Measurements from ENCODE around the gene GOSR2.

Gene GOSR2

DNA sequence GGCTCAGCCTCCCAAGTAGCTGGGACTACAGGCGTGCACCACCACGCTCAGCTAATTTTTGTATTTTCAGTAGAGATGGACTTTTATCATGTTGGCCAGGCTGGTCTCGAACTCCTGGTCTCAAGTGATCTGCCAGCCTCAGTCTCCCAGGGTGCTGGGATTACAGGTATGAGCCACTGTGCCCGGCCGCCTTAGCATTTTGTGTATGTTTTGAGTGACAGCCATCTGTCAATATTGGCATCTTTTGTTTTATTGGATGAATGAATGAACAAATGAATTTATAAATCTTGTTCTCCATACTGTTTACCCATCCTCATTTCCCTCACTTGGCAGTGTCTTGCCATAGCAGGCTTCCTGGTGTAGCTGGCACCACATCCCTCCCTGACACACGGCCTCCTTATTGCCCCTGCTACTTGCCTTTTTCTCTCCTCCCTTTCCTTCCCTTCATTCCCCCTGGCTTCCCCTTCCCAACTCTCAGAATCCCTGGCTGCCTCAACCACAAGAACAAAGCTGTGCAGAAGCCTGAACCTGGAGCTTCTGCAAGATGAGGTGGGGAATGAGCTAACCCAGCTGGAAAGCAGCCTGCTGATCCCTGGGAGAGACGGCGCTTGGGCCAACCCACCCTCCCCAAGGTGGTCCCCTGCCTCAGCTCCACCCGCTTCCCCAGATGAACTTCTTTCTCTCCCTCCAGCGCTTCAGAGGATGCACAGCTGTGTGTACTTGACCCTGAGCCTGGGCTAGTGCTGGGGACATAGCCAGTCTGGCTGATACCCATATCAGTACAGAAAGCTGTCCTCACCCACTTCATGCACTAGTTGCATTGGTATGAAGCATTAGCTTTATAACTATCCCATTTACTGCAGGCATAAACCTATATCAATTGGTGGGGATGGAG, 37.3 kb upstream of the GOSR2 start:
- TF ChIP-seq, protein P1, sequence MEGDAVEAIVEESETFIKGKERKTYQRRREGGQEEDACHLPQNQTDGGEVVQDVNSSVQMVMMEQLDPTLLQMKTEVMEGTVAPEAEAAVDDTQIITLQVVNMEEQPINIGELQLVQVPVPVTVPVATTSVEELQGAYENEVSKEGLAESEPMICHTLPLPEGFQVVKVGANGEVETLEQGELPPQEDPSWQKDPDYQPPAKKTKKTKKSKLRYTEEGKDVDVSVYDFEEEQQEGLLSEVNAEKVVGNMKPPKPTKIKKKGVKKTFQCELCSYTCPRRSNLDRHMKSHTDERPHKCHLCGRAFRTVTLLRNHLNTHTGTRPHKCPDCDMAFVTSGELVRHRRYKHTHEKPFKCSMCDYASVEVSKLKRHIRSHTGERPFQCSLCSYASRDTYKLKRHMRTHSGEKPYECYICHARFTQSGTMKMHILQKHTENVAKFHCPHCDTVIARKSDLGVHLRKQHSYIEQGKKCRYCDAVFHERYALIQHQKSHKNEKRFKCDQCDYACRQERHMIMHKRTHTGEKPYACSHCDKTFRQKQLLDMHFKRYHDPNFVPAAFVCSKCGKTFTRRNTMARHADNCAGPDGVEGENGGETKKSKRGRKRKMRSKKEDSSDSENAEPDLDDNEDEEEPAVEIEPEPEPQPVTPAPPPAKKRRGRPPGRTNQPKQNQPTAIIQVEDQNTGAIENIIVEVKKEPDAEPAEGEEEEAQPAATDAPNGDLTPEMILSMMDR (IDR thresholded peaks at IDR 0.05; ENCODE audit: borderline replicate concordance, insufficient read depth, low read depth, low read length) = no peak
- no peak overlapping the region for H3K4me3 ChIP-seq (ENCODE audit: low read depth, low read length)

DNA sequence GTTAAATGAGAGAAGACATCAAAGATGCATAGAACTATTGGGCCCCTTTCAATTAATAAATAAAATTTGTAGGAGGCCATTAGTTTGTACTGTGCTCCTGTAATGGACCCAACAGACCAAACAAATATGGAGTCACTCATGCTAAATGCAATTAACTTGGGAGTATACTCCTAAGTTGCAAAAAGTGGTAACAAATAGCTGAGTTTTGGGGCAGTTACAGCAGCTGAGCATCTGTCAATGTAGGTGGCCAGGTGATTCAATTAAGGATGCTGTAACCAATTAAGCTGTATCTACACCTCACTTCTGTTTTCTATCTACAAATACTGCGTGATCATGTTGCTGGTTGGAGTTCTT, 36.7 kb upstream of the GOSR2 start:
- TF ChIP-seq, protein P1 (IDR thresholded peaks at IDR 0.05; ENCODE audit: borderline replicate concordance, insufficient read depth, low read depth, low read length) = no peak

DNA sequence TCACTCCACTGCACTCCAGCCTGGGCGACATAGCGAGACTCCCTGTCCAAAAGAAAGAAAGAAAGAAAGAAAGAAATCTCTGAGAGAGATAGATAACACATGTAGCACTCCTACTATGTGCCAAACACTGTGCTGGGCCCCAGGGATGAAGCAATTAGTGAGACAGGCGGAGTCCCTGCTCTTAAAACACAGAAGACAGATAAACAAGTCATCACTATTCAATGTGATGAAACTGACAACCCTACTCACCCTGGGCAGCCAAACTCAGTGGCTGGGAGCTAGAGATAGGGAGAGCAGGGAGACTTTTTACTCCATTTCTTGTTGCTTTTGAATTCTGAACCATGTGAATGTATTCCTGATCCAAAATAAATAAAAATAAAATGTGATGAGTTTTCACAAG, 35.2 kb upstream of the GOSR2 start:
- H3K4me3 ChIP-seq (ENCODE audit: low read depth, low read length) = no peak overlapping the region
- TF ChIP-seq, protein P1 (IDR thresholded peaks at IDR 0.05; ENCODE audit: borderline replicate concordance, insufficient read depth, low read depth, low read length) = no peak

More for the DNA sequence above, 36.7 kb upstream of the GOSR2 start:
- H3K4me3 ChIP-seq (ENCODE audit: low read depth, low read length) = no peak overlapping the region

GRCh38 chr17:46888727-46889126, 34.2 kb upstream of the GOSR2 start:
- H3K4me3 ChIP-seq (ENCODE audit: low read depth, low read length) = no peak overlapping the region
- TF ChIP-seq, protein P1 (IDR thresholded peaks at IDR 0.05; ENCODE audit: borderline replicate concordance, insufficient read depth, low read depth, low read length) = no peak

DNA sequence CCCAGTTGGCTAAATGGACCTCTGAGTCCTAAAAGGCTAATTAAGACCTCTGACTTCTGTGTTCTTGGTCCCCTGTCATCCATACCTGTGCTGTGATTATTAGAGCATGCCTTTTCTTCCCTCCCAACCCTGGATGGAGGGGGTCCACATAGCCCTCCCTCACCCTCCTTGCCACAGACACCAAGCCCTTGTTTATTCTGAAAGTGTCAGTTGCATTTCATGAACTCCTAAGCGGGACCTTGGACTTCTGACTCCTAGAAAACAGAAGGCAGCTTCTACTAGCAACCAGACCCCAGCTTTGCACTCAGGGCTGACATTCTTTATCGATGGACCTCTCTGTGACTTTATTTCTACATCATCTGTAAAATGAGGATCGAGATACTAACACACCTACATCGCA, 33.4 kb upstream of the GOSR2 start:
- TF ChIP-seq, protein P1 (IDR thresholded peaks at IDR 0.05; ENCODE audit: borderline replicate concordance, insufficient read depth, low read depth, low read length) = no peak
- no peak overlapping the region for H3K4me3 ChIP-seq (ENCODE audit: low read depth, low read length)

DNA sequence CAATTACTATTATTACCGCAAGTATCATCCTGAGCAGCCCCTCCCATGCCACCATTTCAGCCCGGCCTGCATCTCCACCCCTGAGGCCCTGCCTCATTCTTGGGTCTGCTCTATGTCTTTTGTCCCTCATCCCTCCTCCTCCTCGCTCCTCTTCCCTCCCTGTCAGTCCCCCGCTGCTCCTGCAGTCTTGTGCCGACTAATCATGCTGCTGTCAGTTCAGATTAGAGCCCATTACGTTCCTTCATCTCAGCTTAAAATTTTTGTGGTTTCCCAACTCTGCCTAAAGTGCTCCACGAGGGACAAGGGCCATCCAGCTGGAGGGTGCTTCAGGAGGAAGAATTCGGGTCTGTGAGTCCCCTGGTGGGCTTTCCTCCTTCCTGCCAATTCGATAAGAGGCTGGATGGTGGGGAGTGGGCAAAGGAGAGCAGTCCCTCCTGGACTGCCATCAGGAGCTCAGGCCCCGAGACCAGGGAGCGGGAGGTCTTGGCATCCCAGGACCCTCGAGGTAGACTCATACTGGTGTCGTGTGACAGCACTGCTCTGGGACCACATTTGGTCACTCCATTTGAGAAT, 32.9 kb upstream of the GOSR2 start:
- TF ChIP-seq, protein P1 (IDR thresholded peaks at IDR 0.05; ENCODE audit: borderline replicate concordance, insufficient read depth, low read depth, low read length) = no peak
- no peak overlapping the region for H3K4me3 ChIP-seq (ENCODE audit: low read depth, low read length)

- TF ChIP-seq, protein P1 (IDR thresholded peaks at IDR 0.05; ENCODE audit: borderline replicate concordance, insufficient read depth, low read depth, low read length) = no peak
- no peak overlapping the region for H3K4me3 ChIP-seq (ENCODE audit: low read depth, low read length)
Measured at GRCh38 chr17:46890638-46891037, 32.3 kb upstream of the GOSR2 start.

All from GM12875 (cell line).